ENCODE results near the gene NMNAT3.

Gene NMNAT3

DNA sequence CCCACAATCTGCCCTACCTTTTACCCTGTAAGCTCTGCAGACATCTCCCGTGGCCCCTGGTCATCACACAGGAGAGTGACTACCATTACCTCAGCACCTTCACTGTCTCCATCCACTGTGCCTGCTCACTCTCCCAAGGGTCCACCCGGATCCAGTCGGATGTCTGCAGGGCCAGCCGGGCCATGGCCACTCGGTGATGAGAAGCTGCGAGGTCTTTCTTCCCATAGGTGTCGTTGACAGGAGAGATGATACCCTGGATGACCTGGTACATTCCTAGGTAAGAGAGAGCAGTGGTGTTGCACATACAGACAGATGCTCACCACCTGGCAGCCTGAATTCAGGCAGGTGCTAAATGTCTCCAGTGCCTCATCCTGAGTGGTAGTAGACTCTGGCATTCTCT, 99.0 kb downstream of the NMNAT3 start:
- no peak overlapping the region for H3K4me3 ChIP-seq (ENCODE audit: low read length)

GRCh38 chr3:139577909-139578308, 99.9 kb downstream of the NMNAT3 start:
- Histone ChIP-seq H2AFZ (ENCODE audit: low read depth, low read length) (no peak overlapping the region), H3K36me3 (ENCODE audit: insufficient read depth, low read length) (no peaks in the 10 kb centered on the region), H3K27me3 (ENCODE audit: insufficient read depth, low read length) (no peaks in the 10 kb centered on the region), H3K4me1 (ENCODE audit: insufficient read depth, low read length) (peaks cover 8% of the 10 kb centered on the region), H3K9me3 (ENCODE audit: low read length) (no peaks in the 10 kb centered on the region), H3K4me3 (ENCODE audit: low read length) (no peak overlapping the region)

More for the DNA sequence above, 99.0 kb downstream of the NMNAT3 start:
- H3K36me3 ChIP-seq (ENCODE audit: insufficient read depth, low read length): no peaks in the 10 kb centered on the region
- H3K9me3 ChIP-seq (ENCODE audit: low read length): no peaks in the 10 kb centered on the region
- no peaks in the 10 kb centered on the region for H3K4me1 ChIP-seq (ENCODE audit: insufficient read depth, low read length)
- H3K27me3 ChIP-seq (ENCODE audit: insufficient read depth, low read length): no peaks in the 10 kb centered on the region
- no peak overlapping the region for H2AFZ ChIP-seq (ENCODE audit: low read depth, low read length)

DNA sequence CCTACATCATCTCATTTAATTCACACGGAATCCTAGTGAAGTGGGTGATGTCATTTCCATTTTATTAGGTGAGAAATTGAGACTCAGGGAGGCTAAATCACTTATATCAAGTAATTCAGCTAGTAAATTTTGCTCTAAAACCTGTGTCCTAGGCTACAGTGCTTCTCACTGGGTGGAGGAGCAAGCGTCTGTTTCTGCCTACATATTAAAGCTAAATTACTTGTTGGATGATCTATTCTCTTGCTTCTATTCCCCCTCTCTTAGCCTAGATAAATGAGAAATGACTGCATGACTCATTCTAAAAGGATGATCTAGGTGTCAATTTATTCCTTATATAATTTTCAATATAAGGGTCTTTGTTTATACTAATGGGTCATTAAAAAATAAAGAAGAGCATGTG, 100.4 kb downstream of the NMNAT3 start:
- Histone ChIP-seq H3K27me3 (ENCODE audit: insufficient read depth, low read length) (no peaks in the 10 kb centered on the region), H3K4me1 (ENCODE audit: insufficient read depth, low read length) (peaks cover 12% of the 10 kb centered on the region), H3K36me3 (ENCODE audit: insufficient read depth, low read length) (no peaks in the 10 kb centered on the region), H3K4me3 (ENCODE audit: low read length) (no peak overlapping the region), H3K9me3 (ENCODE audit: low read length) (no peaks in the 10 kb centered on the region), H2AFZ (ENCODE audit: low read depth, low read length) (no peak overlapping the region)

DNA sequence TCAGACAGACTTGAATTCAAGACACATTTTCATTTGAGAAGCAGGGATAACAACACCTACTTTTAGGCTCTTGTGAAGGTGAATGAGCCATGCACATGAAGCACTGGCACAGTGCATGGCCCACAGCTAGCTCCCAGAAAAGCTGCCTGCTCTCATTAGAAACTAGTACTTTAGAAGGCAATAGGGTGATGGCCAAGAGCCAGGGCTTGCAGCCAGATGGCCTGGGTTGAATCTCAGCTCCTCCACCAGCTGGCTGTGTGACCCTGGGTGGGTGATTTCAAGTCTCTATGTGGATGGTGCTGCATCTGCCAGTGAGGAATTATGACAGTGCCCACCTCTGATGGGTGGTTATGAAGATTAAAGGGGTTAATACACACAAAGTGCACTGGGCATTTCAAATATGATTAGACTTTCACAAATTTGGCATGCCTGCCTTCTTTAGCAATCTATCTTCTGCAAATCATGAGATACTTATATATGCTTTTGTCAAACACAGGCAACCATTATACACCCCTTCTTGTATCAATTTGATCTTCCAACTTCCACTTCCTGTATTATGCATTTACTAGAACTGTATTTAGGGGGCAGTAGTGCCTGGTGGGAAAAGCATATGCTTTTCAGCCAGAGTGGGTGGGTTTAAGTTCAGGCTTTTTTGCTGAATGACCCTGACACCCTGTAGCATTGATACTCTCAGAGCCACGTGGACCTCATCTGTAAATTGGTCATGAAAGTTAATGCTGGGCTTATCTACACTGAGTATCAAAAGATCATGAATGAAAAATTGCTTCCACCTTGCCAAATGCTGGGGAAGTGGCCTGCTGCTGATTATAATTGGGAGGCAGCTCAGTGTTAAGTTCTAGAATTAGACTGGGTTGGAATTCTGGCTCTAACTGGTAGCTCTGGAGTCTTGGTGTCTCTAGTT, 103.5 kb downstream of the NMNAT3 start:
- Histone ChIP-seq H2AFZ (ENCODE audit: low read depth, low read length) (no peak overlapping the region), H3K9me3 (ENCODE audit: low read length) (peaks cover 2% of the 10 kb centered on the region), H3K27me3 (ENCODE audit: insufficient read depth, low read length) (no peaks in the 10 kb centered on the region), H3K36me3 (ENCODE audit: insufficient read depth, low read length) (no peaks in the 10 kb centered on the region), H3K4me3 (ENCODE audit: low read length) (no peak overlapping the region), H3K4me1 (ENCODE audit: insufficient read depth, low read length) (peaks cover 12% of the 10 kb centered on the region)

GRCh38 chr3:139572847-139573672, 104.7 kb downstream of the NMNAT3 start:
- H3K36me3 ChIP-seq (ENCODE audit: insufficient read depth, low read length): no peaks in the 10 kb centered on the region

DNA sequence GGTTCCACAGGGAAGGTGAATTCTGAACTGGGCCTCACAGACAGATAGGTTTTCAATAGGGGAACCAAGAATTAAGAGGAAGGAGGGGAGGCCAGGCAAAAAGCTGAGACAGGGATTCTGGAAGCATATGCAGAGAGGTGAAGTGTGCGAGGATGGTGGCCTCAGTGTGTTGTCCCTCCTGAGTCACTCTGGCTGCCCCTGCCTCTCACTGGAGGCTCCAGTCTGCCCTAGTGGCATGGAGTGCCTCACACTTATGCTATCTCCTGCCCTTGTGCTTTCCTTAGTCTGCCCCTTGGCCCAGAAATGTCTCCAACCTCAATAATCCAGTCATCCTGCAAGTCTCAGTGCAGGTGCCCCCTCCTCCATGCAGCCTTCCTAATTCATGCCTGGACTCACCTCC, 106.1 kb downstream of the NMNAT3 start:
- no peak overlapping the region for H2AFZ ChIP-seq (ENCODE audit: low read depth, low read length)
- H3K4me3 ChIP-seq (ENCODE audit: low read length): no peak overlapping the region
- H3K4me1 ChIP-seq (ENCODE audit: insufficient read depth, low read length): peaks cover 12% of the 10 kb centered on the region
- no peaks in the 10 kb centered on the region for H3K36me3 ChIP-seq (ENCODE audit: insufficient read depth, low read length)
- H3K27me3 ChIP-seq (ENCODE audit: insufficient read depth, low read length): no peaks in the 10 kb centered on the region
- H3K9me3 ChIP-seq (ENCODE audit: low read length): peaks cover 2% of the 10 kb centered on the region

More at GRCh38 chr3:139572847-139573672, 104.7 kb downstream of the NMNAT3 start:
- H3K4me1 ChIP-seq (ENCODE audit: insufficient read depth, low read length): peaks cover 12% of the 10 kb centered on the region
- H3K4me3 ChIP-seq (ENCODE audit: low read length): no peak overlapping the region
- peaks cover 2% of the 10 kb centered on the region for H3K9me3 ChIP-seq (ENCODE audit: low read length)
- no peak overlapping the region for H2AFZ ChIP-seq (ENCODE audit: low read depth, low read length)
- H3K27me3 ChIP-seq (ENCODE audit: insufficient read depth, low read length): no peaks in the 10 kb centered on the region

DNA sequence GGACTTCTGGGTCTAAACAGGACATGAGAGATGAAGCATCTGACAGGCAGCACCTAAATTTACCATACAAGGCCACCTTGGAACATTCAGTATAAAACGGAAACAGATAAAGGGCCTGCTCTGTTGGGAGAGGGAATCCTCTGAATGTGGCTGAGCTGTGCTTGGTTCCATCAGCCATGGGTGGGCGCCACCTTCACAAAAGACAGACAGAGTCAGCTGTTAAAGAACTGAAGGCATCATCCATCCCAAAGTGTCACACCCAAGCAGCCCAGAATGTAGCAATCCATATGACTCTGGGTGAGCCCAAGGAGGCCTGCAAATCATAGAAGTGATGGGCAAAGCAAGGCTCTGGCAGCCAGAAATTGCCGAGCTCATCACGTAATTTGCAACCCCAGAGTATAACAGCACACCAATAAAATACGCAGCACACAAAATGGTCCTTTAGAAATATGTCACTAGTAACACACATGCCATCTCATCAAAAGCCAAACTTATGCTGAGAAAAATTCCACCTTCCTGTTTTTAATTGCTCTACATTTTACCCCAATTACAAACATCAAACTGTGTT, 113.4 kb downstream of the NMNAT3 start:
- H2AFZ ChIP-seq (ENCODE audit: low read depth, low read length): no peak overlapping the region

DNA sequence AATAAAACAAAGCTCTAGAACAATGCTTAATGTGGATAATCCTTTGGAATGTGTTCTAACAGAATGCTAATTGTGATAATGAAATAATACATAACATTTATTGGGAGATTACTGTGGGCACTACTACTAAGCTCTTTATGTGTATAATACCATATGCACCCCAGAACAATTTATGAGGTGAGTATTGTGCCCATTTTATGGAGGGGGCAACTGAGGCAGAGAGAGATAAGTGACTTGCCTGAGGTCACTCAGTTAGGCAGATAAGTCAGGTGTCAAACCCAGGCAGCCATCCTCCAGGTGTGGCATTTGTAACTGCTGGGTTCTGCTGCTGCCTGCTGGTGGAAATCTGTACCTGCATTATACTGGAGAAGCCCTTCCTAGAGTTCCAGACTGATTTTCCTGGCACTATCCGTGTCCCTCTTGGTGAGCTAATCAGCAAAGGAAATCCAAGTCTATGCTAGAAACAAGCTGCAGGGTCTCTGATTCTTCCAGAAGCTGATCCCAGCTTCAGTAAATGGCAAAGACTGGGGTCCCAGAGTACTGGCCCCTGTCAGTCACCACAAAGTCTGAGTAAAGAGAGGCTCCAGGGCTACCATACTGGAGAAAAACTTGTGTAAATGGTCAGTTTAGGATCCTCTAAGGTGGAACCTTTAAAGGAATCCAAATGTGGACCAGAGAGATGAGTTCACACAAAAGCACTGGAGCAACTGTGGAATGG, 115.7 kb downstream of the NMNAT3 start:
- H3K27me3 ChIP-seq (ENCODE audit: insufficient read depth, low read length): no peaks in the 10 kb centered on the region
- no peak overlapping the region for H3K4me3 ChIP-seq (ENCODE audit: low read length)
- no peaks in the 10 kb centered on the region for H3K36me3 ChIP-seq (ENCODE audit: insufficient read depth, low read length)
- H3K4me1 ChIP-seq (ENCODE audit: insufficient read depth, low read length): peaks cover 30% of the 10 kb centered on the region
- no peaks in the 10 kb centered on the region for H3K9me3 ChIP-seq (ENCODE audit: low read length)
- H2AFZ ChIP-seq (ENCODE audit: low read depth, low read length): no peak overlapping the region

More for the DNA sequence above, 113.4 kb downstream of the NMNAT3 start:
- no peaks in the 10 kb centered on the region for H3K36me3 ChIP-seq (ENCODE audit: insufficient read depth, low read length)
- no peak overlapping the region for H3K4me3 ChIP-seq (ENCODE audit: low read length)
- H3K4me1 ChIP-seq (ENCODE audit: insufficient read depth, low read length): peaks cover 20% of the 10 kb centered on the region
- no peaks in the 10 kb centered on the region for H3K9me3 ChIP-seq (ENCODE audit: low read length)
- no peaks in the 10 kb centered on the region for H3K27me3 ChIP-seq (ENCODE audit: insufficient read depth, low read length)

DNA sequence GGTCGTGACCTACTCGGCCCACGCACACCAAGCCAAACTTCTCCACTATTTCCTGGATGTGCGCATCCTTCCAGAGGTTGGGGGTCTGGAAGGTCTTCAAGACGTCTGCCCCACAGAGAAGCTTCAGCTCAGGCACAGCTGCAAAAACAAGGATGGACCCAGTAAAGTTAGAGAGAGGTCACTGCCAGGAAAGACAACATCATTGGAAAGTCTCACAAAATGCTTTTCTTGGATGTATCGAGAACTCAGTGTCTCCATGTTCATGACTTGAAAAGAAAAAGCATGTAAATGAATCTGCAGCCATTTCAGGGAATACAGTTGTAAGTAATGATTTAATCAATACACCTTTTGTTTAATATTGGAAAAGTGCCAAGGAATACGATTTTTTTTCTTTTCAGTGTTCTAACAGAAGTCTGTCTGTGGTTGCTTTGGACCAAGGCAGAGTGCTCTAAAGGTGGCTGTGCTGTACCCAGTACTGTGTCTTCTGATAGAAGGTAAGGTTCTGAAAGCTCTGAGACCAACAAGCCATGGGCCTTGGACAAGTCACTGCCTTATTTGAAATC, 116.4 kb downstream of the NMNAT3 start:
- Histone ChIP-seq H3K4me1 (ENCODE audit: insufficient read depth, low read length) (peaks cover 30% of the 10 kb centered on the region), H2AFZ (ENCODE audit: low read depth, low read length) (no peak overlapping the region), H3K36me3 (ENCODE audit: insufficient read depth, low read length) (no peaks in the 10 kb centered on the region), H3K4me3 (ENCODE audit: low read length) (no peak overlapping the region), H3K9me3 (ENCODE audit: low read length) (no peaks in the 10 kb centered on the region), H3K27me3 (ENCODE audit: insufficient read depth, low read length) (no peaks in the 10 kb centered on the region)

- Histone ChIP-seq H3K36me3 (ENCODE audit: insufficient read depth, low read length) (no peaks in the 10 kb centered on the region), H3K4me3 (ENCODE audit: low read length) (no peak overlapping the region), H3K4me1 (ENCODE audit: insufficient read depth, low read length) (peaks cover 30% of the 10 kb centered on the region), H3K27me3 (ENCODE audit: insufficient read depth, low read length) (no peaks in the 10 kb centered on the region), H2AFZ (ENCODE audit: low read depth, low read length) (no peak overlapping the region), H3K9me3 (ENCODE audit: low read length) (no peaks in the 10 kb centered on the region)
Measured at GRCh38 chr3:139560411-139560810, 117.4 kb downstream of the NMNAT3 start.

DNA sequence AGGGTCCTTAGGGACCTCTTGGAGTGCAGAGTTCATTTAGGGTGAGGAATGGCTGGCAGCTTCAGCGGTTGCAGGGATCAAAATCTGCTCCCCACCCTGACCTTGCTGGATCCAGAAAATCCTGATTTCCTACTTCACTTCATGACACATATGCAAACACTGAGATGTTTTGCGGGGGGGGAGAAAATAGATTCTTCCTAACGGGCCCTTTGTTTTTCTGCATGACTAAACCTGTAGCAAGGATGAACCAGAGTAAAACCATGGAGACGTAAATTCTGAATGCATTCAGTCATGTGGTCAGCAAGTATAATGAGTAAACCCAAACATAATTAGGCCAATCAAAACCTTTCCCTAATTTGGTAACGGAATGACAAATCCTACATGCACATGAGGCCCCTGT, 118.2 kb downstream of the NMNAT3 start:
- H3K4me3 ChIP-seq (ENCODE audit: low read length): no peak overlapping the region
- H2AFZ ChIP-seq (ENCODE audit: low read depth, low read length): no peak overlapping the region
- no peaks in the 10 kb centered on the region for H3K9me3 ChIP-seq (ENCODE audit: low read length)
- peaks cover 30% of the 10 kb centered on the region for H3K4me1 ChIP-seq (ENCODE audit: insufficient read depth, low read length)
- no peaks in the 10 kb centered on the region for H3K36me3 ChIP-seq (ENCODE audit: insufficient read depth, low read length)
- no peaks in the 10 kb centered on the region for H3K27me3 ChIP-seq (ENCODE audit: insufficient read depth, low read length)

Data from neuron (in vitro differentiated cells).